Smooth muscle cell (in vitro differentiated cells): Measurements from ENCODE around the gene EML6. TPM values are rescaled to one million over a fixed set of nuclear protein-coding genes. Genes with fewer than 3 reads are reported as not detected.
"Not testable (repeated sequence)": the region's sequence is repeated elsewhere in the genome, so short reads cannot be mapped to it uniquely, and the experiment has no call there.

ENCODE experiments used
- DNase-seq: peaks from one replicate; lab custom pipeline; 2025; ENCODE audit not compliant: unreplicated experiment; lab: John Stamatoyannopoulos, UW
- H2AFZ ChIP-seq: fragments of 200-600 bp; sonication (generic); 2 replicates; pipeline ENCODE4 v1.6.0; 2016; ENCODE audit warnings: antibody characterized with exemption, low read depth, mild to moderate bottlenecking
- H3F3A ChIP-seq: fragments of 200-600 bp; sonication (generic); 2 replicates; pipeline ENCODE4 v1.6.0; 2017; ENCODE audit warnings: antibody characterized with exemption, low read depth
- H3K27ac ChIP-seq: fragments of 200-600 bp; sonication (generic); 2 replicates; pipeline ENCODE4 v1.5.1; 2016; ENCODE audit warnings: low read depth, mild to moderate bottlenecking
- H3K27me3 ChIP-seq: fragments of 200-600 bp; sonication (generic); 2 replicates; pipeline ENCODE4 v1.6.1; 2016; ENCODE audit warnings: low read depth, mild to moderate bottlenecking
- H3K36me3 ChIP-seq: fragments of 200-600 bp; sonication (generic); 2 replicates; pipeline ENCODE4 v1.5.1; 2016; ENCODE audit warnings: low read depth
- H3K4me1 ChIP-seq: fragments of 200-600 bp; sonication (generic); 2 replicates; pipeline ENCODE4 v1.5.1; 2016; ENCODE audit warnings: low read depth
- H3K4me2 ChIP-seq: fragments of 200-600 bp; sonication (generic); 2 replicates; pipeline ENCODE4 v1.6.0; 2016; ENCODE audit warnings: mild to moderate bottlenecking
- H3K4me3 ChIP-seq: fragments of 200-600 bp; sonication (generic); 2 replicates; pipeline ENCODE4 v1.5.1; 2016; ENCODE audit warnings: mild to moderate bottlenecking
- H3K79me2 ChIP-seq: fragments of 200-600 bp; sonication (generic); 2 replicates; pipeline ENCODE4 v1.6.0; 2016; ENCODE audit warnings: low read depth, mild to moderate bottlenecking
- H3K9ac ChIP-seq: fragments of 200-600 bp; sonication (generic); 2 replicates; pipeline ENCODE4 v1.6.0; 2016; ENCODE audit warnings: low read depth
- H3K9me3 ChIP-seq: fragments of 200-600 bp; sonication (generic); replicated peaks from 2 replicates; pipeline ENCODE4 v1.5.1; 2016; ENCODE audit warnings: low read depth
- H4K20me1 ChIP-seq: fragments of 200-600 bp; sonication (generic); 2 replicates; pipeline ENCODE4 v1.6.0; 2016; ENCODE audit warnings: low read depth
- CTCF ChIP-seq: fragments of 200-600 bp; sonication (generic); IDR thresholded peaks from 2 replicates; pipeline ENCODE4 v1.5.1; 2017; ENCODE audit warnings: borderline replicate concordance, mild to moderate bottlenecking, antibody characterized with exemption; ENCODE audit not compliant: insufficient read depth, poor library complexity, severe bottlenecking
- WGBS: methylation state at CpG from one replicate; pipeline ENCODE4 v1.1.7; 2016; ENCODE audit warnings: low lambda C conversion rate; 5-methylcytosine and 5-hydroxymethylcytosine counted together
- polyA plus RNA-seq: library from polyadenylated mRNA; unstranded; fragments of >200 nt; fragmentation: Nextera tagmentation; extraction: Ambion mirVana; gene quantifications from 2 replicates; pipeline ENCODE4 v1.2.1, GENCODE V29; 2016
- total RNA-seq: library from RNA; depleted of rRNA; stranded (reverse); fragments of >200 nt; gene quantifications from 2 replicates; pipeline ENCODE4 v1.2.3, GENCODE V29; 2014

EML6 gene
- total and polyA plus RNA-seq, 2 experiments from 2014 or later: 0.49 to 0.54 TPM

GRCh38 chr2:54867457-54867856 is 144.0 kb downstream of the EML6 start:
- Histone ChIP-seq H3F3A (no peaks in the 10 kb centered on the region), H3K4me3 (no peak overlapping the region), H3K79me2 (no peaks in the 10 kb centered on the region), H3K27me3 (no peaks in the 10 kb centered on the region), H3K36me3 (no peaks in the 10 kb centered on the region), H3K4me1 (no peaks in the 10 kb centered on the region), H3K4me2 (no peak overlapping the region), H3K9me3 (no peaks in the 10 kb centered on the region), H4K20me1 (no peaks in the 10 kb centered on the region), H3K27ac (no peak overlapping the region), H3K9ac (no peak overlapping the region), H2AFZ (no peak overlapping the region)
- 100% methylated on average over 2 of the region's 2 CpGs for WGBS
- TF ChIP-seq CTCF: no peak
- no peak for DNase-seq

- DNase-seq: no peak
- Histone ChIP-seq H3K4me2 (no peak overlapping the region), H4K20me1 (no peaks in the 10 kb centered on the region), H3F3A (no peaks in the 10 kb centered on the region), H3K4me3 (no peak overlapping the region), H3K36me3 (no peaks in the 10 kb centered on the region), H3K9me3 (no peaks in the 10 kb centered on the region), H3K79me2 (no peaks in the 10 kb centered on the region), H2AFZ (no peak overlapping the region), H3K4me1 (no peaks in the 10 kb centered on the region), H3K27ac (no peak overlapping the region), H3K27me3 (no peaks in the 10 kb centered on the region), H3K9ac (no peak overlapping the region)
- WGBS: 86% methylated on average over 13 of the region's 13 CpGs
- TF ChIP-seq CTCF: no peak
These were observed 148.1 kb downstream of the EML6 start for GRCh38 chr2:54871457-54872107.

GRCh38 chr2:54872780-54873179 is 149.3 kb downstream of the EML6 start:
- Histone ChIP-seq H3F3A (no peaks in the 10 kb centered on the region), H3K4me3 (no peak overlapping the region), H2AFZ (no peak overlapping the region), H3K4me2 (no peak overlapping the region), H3K79me2 (no peaks in the 10 kb centered on the region), H3K4me1 (no peaks in the 10 kb centered on the region), H3K9ac (no peak overlapping the region), H3K27me3 (no peaks in the 10 kb centered on the region), H3K36me3 (no peaks in the 10 kb centered on the region), H3K27ac (no peak overlapping the region), H3K9me3 (no peaks in the 10 kb centered on the region), H4K20me1 (no peaks in the 10 kb centered on the region)
- no peak for TF ChIP-seq CTCF
- DNase-seq: no peak
- 84% methylated on average over 3 of the region's 3 CpGs for WGBS

- H3K36me3 ChIP-seq, H3K79me2 ChIP-seq, H3K4me3 ChIP-seq, H3F3A ChIP-seq, H2AFZ ChIP-seq, H3K4me2 ChIP-seq, H3K4me1 ChIP-seq, H3K9me3 ChIP-seq, H4K20me1 ChIP-seq, H3K27ac ChIP-seq, H3K9ac ChIP-seq, H3K27me3 ChIP-seq, DNase-seq: not testable (repeated sequence)
- 82% methylated on average over 3 of the region's 3 CpGs for WGBS
These were observed 149.8 kb downstream of the EML6 start for GRCh38 chr2:54873236-54873635.
